ENCODE results near the gene DPP9. TPM values are rescaled to one million over a fixed set of nuclear protein-coding genes. Genes with fewer than 3 reads are reported as not detected.

The DPP9 gene
- total and polyA plus RNA-seq, 2 donors = 13.4 to 37.9 TPM

GRCh38 chr19:4673726-4674125, 49.9 kb downstream of the DPP9 start:
- Histone ChIP-seq H3K27me3 (ENCODE audit: control insufficient read depth in 2 of 2, insufficient read depth in 1 of 2, low read length in 1 of 2) (no peaks in the 10 kb centered on the region), H3K9me3 (ENCODE audit: control insufficient read depth in 2 of 2, insufficient read depth in 1 of 2, low read length in 1 of 2) (peaks cover 0 to 4% of the 10 kb centered on the region in 2 donors), H3K36me3 (ENCODE audit: control insufficient read depth in 2 of 2, insufficient read depth in 2 of 2, low read length in 1 of 2) (peaks cover 19 to 39% of the 10 kb centered on the region in 2 donors), H3K4me1 (ENCODE audit: control insufficient read depth in 2 of 2, insufficient read depth in 2 of 2, low read length in 2 of 2) (peaks cover 0 to 6% of the 10 kb centered on the region in 2 donors), H3K4me3 (ENCODE audit: low read length in 2 of 2) (no peak overlapping the region), H3K27ac (ENCODE audit: low read depth in 1 of 2, low read length in 1 of 2) (no peak overlapping the region)
- DNase-seq (ENCODE audit: low read depth in 6 of 9, low spot score in 9 of 9) = no peak
- WGBS = 94% methylated on average over 4 of the region's 4 CpGs

DNA sequence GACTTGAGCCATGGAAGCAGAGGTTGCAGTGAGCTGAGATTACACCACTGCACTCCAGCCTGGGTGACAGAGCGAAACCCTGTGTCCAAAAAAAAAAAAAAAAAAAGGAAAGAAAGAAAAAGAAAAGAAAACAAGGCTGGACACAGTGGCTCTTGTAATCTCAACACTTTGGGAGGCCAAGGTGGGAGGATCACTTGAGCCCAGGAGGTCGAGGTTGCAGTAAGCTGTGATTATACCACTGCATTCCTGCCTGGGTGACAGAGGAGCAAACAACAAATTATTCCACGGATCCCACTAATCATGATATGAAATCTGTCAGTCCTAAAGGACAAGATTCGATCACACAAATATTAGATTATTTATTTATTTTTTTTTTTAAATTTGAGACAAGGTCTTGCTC, 50.4 kb downstream of the DPP9 start:
- DNase-seq (ENCODE audit: low read depth in 6 of 9, low spot score in 9 of 9) = no peak
- H3K4me1 ChIP-seq (ENCODE audit: control insufficient read depth in 2 of 2, insufficient read depth in 2 of 2, low read length in 2 of 2) = peaks cover 0 to 6% of the 10 kb centered on the region in 2 donors
- no peaks in the 10 kb centered on the region for H3K27me3 ChIP-seq (ENCODE audit: control insufficient read depth in 2 of 2, insufficient read depth in 1 of 2, low read length in 1 of 2)
- H3K4me3 ChIP-seq (ENCODE audit: low read length in 2 of 2) = no peak overlapping the region
- H3K36me3 ChIP-seq (ENCODE audit: control insufficient read depth in 2 of 2, insufficient read depth in 2 of 2, low read length in 1 of 2) = peaks cover 18 to 35% of the 10 kb centered on the region in 2 donors
- H3K9me3 ChIP-seq (ENCODE audit: control insufficient read depth in 2 of 2, insufficient read depth in 1 of 2, low read length in 1 of 2) = peaks cover 0 to 4% of the 10 kb centered on the region in 2 donors
- H3K27ac ChIP-seq (ENCODE audit: low read depth in 1 of 2, low read length in 1 of 2) = no peak overlapping the region
- 73% methylated on average over 4 of the region's 4 CpGs for WGBS

GRCh38 chr19:4671185-4671851, 52.3 kb downstream of the DPP9 start:
- Histone ChIP-seq H3K27me3 (ENCODE audit: control insufficient read depth in 2 of 2, insufficient read depth in 1 of 2, low read length in 1 of 2) (no peaks in the 10 kb centered on the region), H3K9me3 (ENCODE audit: control insufficient read depth in 2 of 2, insufficient read depth in 1 of 2, low read length in 1 of 2) (peaks cover 0 to 4% of the 10 kb centered on the region in 2 donors), H3K27ac (ENCODE audit: low read depth in 1 of 2, low read length in 1 of 2) (no peak overlapping the region), H3K4me1 (ENCODE audit: control insufficient read depth in 2 of 2, insufficient read depth in 2 of 2, low read length in 2 of 2) (peaks cover 0 to 6% of the 10 kb centered on the region in 2 donors), H3K36me3 (ENCODE audit: control insufficient read depth in 2 of 2, insufficient read depth in 2 of 2, low read length in 1 of 2) (peaks cover 20 to 33% of the 10 kb centered on the region in 2 donors), H3K4me3 (ENCODE audit: low read length in 2 of 2) (no peak overlapping the region)
- 92% methylated on average over 10 of the region's 10 CpGs for WGBS
- DNase-seq (ENCODE audit: low read depth in 6 of 9, low spot score in 9 of 9) = no peak

GRCh38 chr19:4669723-4670480, 53.7 kb downstream of the DPP9 start, which contains the start of gene MYDGF:
Gene MYDGF (minus strand): TSS chr19:4670342. CDS start chr19:4670334, 8 bp downstream.
- peaks cover 0 to 4% of the 10 kb centered on the region in 2 donors for H3K9me3 ChIP-seq (ENCODE audit: control insufficient read depth in 2 of 2, insufficient read depth in 1 of 2, low read length in 1 of 2)
- peak within 1 kb of the TSS in 1 of 2 donors; percentile 42 for H3K27ac ChIP-seq (ENCODE audit: low read depth in 1 of 2, low read length in 1 of 2)
- H3K27me3 ChIP-seq (ENCODE audit: control insufficient read depth in 2 of 2, insufficient read depth in 1 of 2, low read length in 1 of 2) = no peaks in the 10 kb centered on the region
- H3K4me1 ChIP-seq (ENCODE audit: control insufficient read depth in 2 of 2, insufficient read depth in 2 of 2, low read length in 2 of 2) = peaks cover 0 to 6% of the 10 kb centered on the region in 2 donors
- peaks cover 23 to 25% of the 10 kb centered on the region in 2 donors for H3K36me3 ChIP-seq (ENCODE audit: control insufficient read depth in 2 of 2, insufficient read depth in 2 of 2, low read length in 1 of 2)
- peak in 8 of 9 donors; percentile 44 to 88 (median 72) for DNase-seq (ENCODE audit: low read depth in 6 of 9, low spot score in 9 of 9)
- peak within 1 kb of the TSS; percentile 52 to 63 for H3K4me3 ChIP-seq (ENCODE audit: low read length in 2 of 2)
- under 1% methylated on average over 75 of the region's 75 CpGs for WGBS

- H3K36me3 ChIP-seq (ENCODE audit: control insufficient read depth in 2 of 2, insufficient read depth in 2 of 2, low read length in 1 of 2) = peaks cover 44 to 48% of the 10 kb centered on the region in 2 donors
- H3K4me1 ChIP-seq (ENCODE audit: control insufficient read depth in 2 of 2, insufficient read depth in 2 of 2, low read length in 2 of 2) = peaks cover 0 to 6% of the 10 kb centered on the region in 2 donors
- no peak for DNase-seq (ENCODE audit: low read depth in 6 of 9, low spot score in 9 of 9)
- H3K27me3 ChIP-seq (ENCODE audit: control insufficient read depth in 2 of 2, insufficient read depth in 1 of 2, low read length in 1 of 2) = no peaks in the 10 kb centered on the region
- H3K27ac ChIP-seq (ENCODE audit: low read depth in 1 of 2, low read length in 1 of 2) = no peak overlapping the region
- no peaks in the 10 kb centered on the region for H3K9me3 ChIP-seq (ENCODE audit: control insufficient read depth in 2 of 2, insufficient read depth in 1 of 2, low read length in 1 of 2)
- WGBS = 93% methylated on average over 12 of the region's 12 CpGs
- no peak overlapping the region for H3K4me3 ChIP-seq (ENCODE audit: low read length in 2 of 2)
Measured at GRCh38 chr19:4664642-4665041, 59.0 kb downstream of the DPP9 start.

DNA sequence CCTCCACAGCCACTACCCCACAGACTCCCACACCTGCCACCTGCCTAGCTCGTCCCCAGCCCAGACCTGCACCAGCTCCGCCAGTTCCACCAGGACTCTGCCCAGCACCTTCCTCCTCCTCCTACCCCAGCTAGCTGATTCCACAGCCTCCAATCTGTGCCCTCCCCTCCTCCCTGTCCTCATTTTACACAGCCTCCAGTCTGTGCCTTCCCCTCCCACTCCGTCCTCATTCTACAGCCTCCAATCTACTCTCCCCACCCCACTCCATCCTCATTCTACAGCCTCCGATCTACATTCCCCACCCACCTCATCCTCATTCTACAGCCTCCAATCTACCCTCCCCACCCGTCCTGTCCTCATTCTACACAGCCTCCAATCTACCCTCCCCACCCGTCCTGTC, 60.8 kb downstream of the DPP9 start:
- WGBS = 96% methylated on average over 6 of the region's 6 CpGs
- Histone ChIP-seq H3K4me3 (ENCODE audit: low read length in 2 of 2) (no peak overlapping the region), H3K27ac (ENCODE audit: low read depth in 1 of 2, low read length in 1 of 2) (no peak overlapping the region), H3K27me3 (ENCODE audit: control insufficient read depth in 2 of 2, insufficient read depth in 1 of 2, low read length in 1 of 2) (no peaks in the 10 kb centered on the region), H3K9me3 (ENCODE audit: control insufficient read depth in 2 of 2, insufficient read depth in 1 of 2, low read length in 1 of 2) (no peaks in the 10 kb centered on the region), H3K4me1 (ENCODE audit: control insufficient read depth in 2 of 2, insufficient read depth in 2 of 2, low read length in 2 of 2) (no peaks in the 10 kb centered on the region), H3K36me3 (ENCODE audit: control insufficient read depth in 2 of 2, insufficient read depth in 2 of 2, low read length in 1 of 2) (peaks cover 57% of the 10 kb centered on the region in 2 donors)
- no peak for DNase-seq (ENCODE audit: low read depth in 6 of 9, low spot score in 9 of 9)

DNA sequence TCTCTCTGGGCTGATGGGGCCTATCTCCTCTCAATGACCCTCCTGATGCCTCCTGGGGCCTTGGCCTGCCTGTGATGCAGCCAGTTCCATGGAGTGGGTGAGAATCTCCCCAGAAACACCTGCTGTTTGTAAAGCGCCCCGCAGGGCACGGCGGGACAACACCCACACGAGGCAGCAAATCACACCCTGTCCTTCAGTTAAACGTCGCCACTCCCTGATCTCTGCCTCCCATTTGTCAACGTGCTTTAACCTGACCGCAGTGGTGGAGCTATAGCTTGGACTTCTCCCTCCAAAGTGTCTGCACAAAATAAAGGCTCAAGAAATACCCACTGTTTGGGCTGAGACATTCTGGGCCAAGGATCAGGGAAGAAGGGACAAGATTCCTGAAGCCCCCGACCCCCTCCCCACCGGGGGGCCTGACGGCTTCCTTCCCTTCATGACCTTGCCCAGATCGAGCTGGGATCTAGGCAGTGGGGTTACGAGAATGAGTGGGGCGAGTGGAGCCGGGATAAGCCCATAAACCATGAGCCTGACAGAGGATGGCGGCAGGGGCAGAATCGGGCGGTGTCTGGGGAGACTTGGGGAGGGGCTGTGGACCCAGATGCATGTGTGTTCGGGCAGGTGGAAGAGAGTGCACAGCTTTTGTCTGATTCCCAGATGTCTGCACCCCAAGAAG, 61.5 kb downstream of the DPP9 start:
- DNase-seq (ENCODE audit: low read depth in 6 of 9, low spot score in 9 of 9) = no peak
- 97% methylated on average over 20 of the region's 20 CpGs for whole genome bisulfite sequencing
- no peaks in the 10 kb centered on the region for H3K4me1 ChIP-seq (ENCODE audit: control insufficient read depth in 2 of 2, insufficient read depth in 2 of 2, low read length in 2 of 2)

DNA sequence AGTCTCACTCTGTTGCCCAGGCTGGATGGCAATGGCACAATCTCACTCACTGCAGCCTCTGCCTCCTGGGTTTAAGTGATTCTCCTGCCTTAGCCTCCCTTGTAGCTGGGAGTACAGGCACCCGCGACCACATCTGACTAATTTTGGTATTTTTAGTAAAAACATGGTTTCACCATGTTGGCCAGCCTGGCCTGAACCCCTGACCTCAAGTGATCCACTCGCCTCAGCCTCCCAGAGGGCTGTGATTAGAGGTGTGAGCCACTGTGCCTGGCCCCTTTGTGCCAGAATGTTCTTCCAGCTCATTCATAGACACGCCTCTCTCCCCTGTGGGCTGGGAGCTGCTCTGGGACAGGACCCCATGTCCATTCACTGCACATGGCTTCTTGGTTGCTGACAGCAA, 62.6 kb downstream of the DPP9 start:
- Histone ChIP-seq H3K27me3 (ENCODE audit: control insufficient read depth in 2 of 2, insufficient read depth in 1 of 2, low read length in 1 of 2) (no peaks in the 10 kb centered on the region), H3K4me1 (ENCODE audit: control insufficient read depth in 2 of 2, insufficient read depth in 2 of 2, low read length in 2 of 2) (no peaks in the 10 kb centered on the region), H3K36me3 (ENCODE audit: control insufficient read depth in 2 of 2, insufficient read depth in 2 of 2, low read length in 1 of 2) (peaks cover 50 to 65% of the 10 kb centered on the region in 2 donors), H3K27ac (ENCODE audit: low read depth in 1 of 2, low read length in 1 of 2) (no peak overlapping the region), H3K9me3 (ENCODE audit: control insufficient read depth in 2 of 2, insufficient read depth in 1 of 2, low read length in 1 of 2) (no peaks in the 10 kb centered on the region), H3K4me3 (ENCODE audit: low read length in 2 of 2) (no peak overlapping the region)
- WGBS = 97% methylated on average over 4 of the region's 4 CpGs
- no peak for DNase-seq (ENCODE audit: low read depth in 6 of 9, low spot score in 9 of 9)

More for the DNA sequence above, 61.5 kb downstream of the DPP9 start:
- Histone ChIP-seq H3K27me3 (ENCODE audit: control insufficient read depth in 2 of 2, insufficient read depth in 1 of 2, low read length in 1 of 2) (no peaks in the 10 kb centered on the region), H3K4me3 (ENCODE audit: low read length in 2 of 2) (no peak overlapping the region), H3K9me3 (ENCODE audit: control insufficient read depth in 2 of 2, insufficient read depth in 1 of 2, low read length in 1 of 2) (no peaks in the 10 kb centered on the region), H3K36me3 (ENCODE audit: control insufficient read depth in 2 of 2, insufficient read depth in 2 of 2, low read length in 1 of 2) (peaks cover 57 to 60% of the 10 kb centered on the region in 2 donors), H3K27ac (ENCODE audit: low read depth in 1 of 2, low read length in 1 of 2) (no peak overlapping the region)

Measured in thymus (tissue), 11 donors.